IMR-90 (cell line): ENCODE results near the gene DGKG.

Source experiments
- CHD1 ChIP-seq: IDR thresholded peaks from 2 replicates; pipeline ENCODE4 v1.6.1; 2012; ENCODE audit warnings: low read depth, low read length, improper control_type of control experiment
- CTCF ChIP-seq: conservative IDR thresholded peaks from 2 replicates; pipeline ENCODE4 v1.5.1; 2012; ENCODE audit warnings: mild to moderate bottlenecking, low read depth, low read length, improper control_type of control experiment
- MXI1 ChIP-seq: IDR thresholded peaks from 2 replicates; pipeline ENCODE4 v1.6.1; 2012; ENCODE audit warnings: low read depth, mild to moderate bottlenecking, low read length, moderate library complexity, borderline replicate concordance
- POLR2A ChIP-seq: IDR thresholded peaks from 2 replicates; pipeline ENCODE4 v1.6.1; 2012; ENCODE audit warnings: mild to moderate bottlenecking, low read depth, low read length
- RAD21 ChIP-seq: IDR thresholded peaks from 2 replicates; pipeline ENCODE4 v1.6.1; 2012; ENCODE audit warnings: low read length, improper control_type of control experiment
- RCOR1 ChIP-seq: IDR thresholded peaks from 2 replicates; pipeline ENCODE4 v1.6.1; 2012; ENCODE audit warnings: mild to moderate bottlenecking, low read length, improper control_type of control experiment; ENCODE audit not compliant: insufficient replicate concordance
- RFX5 ChIP-seq: IDR thresholded peaks from 2 replicates; pipeline ENCODE4 v1.8.0; 2012; ENCODE audit warnings: low read depth, mild to moderate bottlenecking, low read length, moderate library complexity
- USF2 ChIP-seq: fragments of 150-350 bp; IDR thresholded peaks from 2 replicates; pipeline ENCODE4 v1.6.1; 2017; ENCODE audit warnings: mild to moderate bottlenecking, antibody characterized with exemption, low read length, low read depth

GRCh38 chr3:186138272-186138981 is 223.6 kb downstream of the DGKG start:
- TF ChIP-seq CTCF (no peak), POLR2A (no peak), MXI1 (no peak), USF2 (no peak), RAD21 (no peak), CHD1 (no peak), RFX5 (no peak), RCOR1 (no peak)
